MM.1S (cell line): ENCODE results near the gene GKN1.

ENCODE experiments used
- DNase-seq: peaks from one replicate; pipeline ENCODE4 v3.0.0-alpha.2; 2015
- H2AFZ ChIP-seq: fragments of 300-600 bp; sonication (generic); 2 replicates; pipeline ENCODE4 v1.6.0; 2016; ENCODE audit warnings: antibody characterized with exemption, low read length
- H3F3A ChIP-seq: fragments of 300-600 bp; sonication (generic); 2 replicates; pipeline ENCODE4 v1.6.1; 2016; ENCODE audit warnings: mild to moderate bottlenecking, antibody characterized with exemption, low read length, moderate library complexity, mixed read lengths; ENCODE audit not compliant: insufficient read depth
- H3K27ac ChIP-seq: fragments of 300-600 bp; sonication (generic); 2 replicates; pipeline ENCODE4 v1.5.1; 2016; ENCODE audit warnings: mild to moderate bottlenecking, low read length
- H3K27me3 ChIP-seq: fragments of 300-600 bp; sonication (generic); replicated peaks from 2 replicates; pipeline ENCODE4 v1.6.0; 2016; ENCODE audit warnings: low read length; ENCODE audit not compliant: insufficient read depth
- H3K36me3 ChIP-seq: fragments of 300-600 bp; sonication (generic); replicated peaks from 2 replicates; pipeline ENCODE4 v1.6.1; 2016; ENCODE audit warnings: mild to moderate bottlenecking, low read length, mixed read lengths; ENCODE audit not compliant: insufficient read depth
- H3K4me1 ChIP-seq: fragments of 300-600 bp; sonication (generic); 2 replicates; pipeline ENCODE4 v1.6.1; 2016; ENCODE audit warnings: low read length, mixed read lengths
- H3K4me2 ChIP-seq: fragments of 300-600 bp; sonication (generic); 2 replicates; pipeline ENCODE4 v1.6.0; 2016; ENCODE audit warnings: low read depth, low read length
- H3K4me3 ChIP-seq: fragments of 300-600 bp; sonication (generic); 2 replicates; pipeline ENCODE4 v1.5.1; 2016; ENCODE audit warnings: low read length, mixed read lengths
- H3K79me2 ChIP-seq: fragments of 300-600 bp; sonication (generic); 2 replicates; pipeline ENCODE4 v1.6.1; 2016; ENCODE audit warnings: mixed run types, low read length, mixed read lengths
- H3K9ac ChIP-seq: fragments of 300-600 bp; sonication (generic); 2 replicates; pipeline ENCODE4 v1.6.1; 2016; ENCODE audit warnings: low read length, mixed read lengths
- H3K9me2 ChIP-seq: fragments of 300-600 bp; sonication (generic); replicated peaks from 2 replicates; pipeline ENCODE4 v1.6.1; 2016; ENCODE audit warnings: mild to moderate bottlenecking, low read length, mixed read lengths; ENCODE audit not compliant: insufficient read depth
- H3K9me3 ChIP-seq: fragments of 300-600 bp; sonication (generic); replicated peaks from 2 replicates; pipeline ENCODE4 v1.6.1; 2016; ENCODE audit warnings: mild to moderate bottlenecking, low read length, mixed read lengths; ENCODE audit not compliant: insufficient read depth
- H4K20me1 ChIP-seq: fragments of 300-600 bp; sonication (generic); 2 replicates; pipeline ENCODE4 v1.6.1; 2016; ENCODE audit warnings: mild to moderate bottlenecking, low read length, moderate library complexity, mixed read lengths; ENCODE audit not compliant: insufficient read depth
- EZH2 ChIP-seq: fragments of 300-600 bp; sonication (generic); optimal IDR thresholded peaks from 2 replicates; pipeline ENCODE3; 2017; ENCODE audit warnings: low read depth, mild to moderate bottlenecking, antibody characterized with exemption, low read length, mixed read lengths
- EZH2phosphoT487 ChIP-seq: fragments of 300-600 bp; sonication (generic); IDR thresholded peaks from 2 replicates; pipeline ENCODE4 v1.6.1; 2018; ENCODE audit warnings: antibody characterized with exemption, low read length
- TF ChIP-seq, protein P1 (sequence below): fragments of 300-600 bp; sonication (generic); IDR thresholded peaks from 2 replicates; pipeline ENCODE4 v1.5.1; 2016; ENCODE audit warnings: antibody characterized with exemption, low read length, mixed read lengths

Gene GKN1

DNA sequence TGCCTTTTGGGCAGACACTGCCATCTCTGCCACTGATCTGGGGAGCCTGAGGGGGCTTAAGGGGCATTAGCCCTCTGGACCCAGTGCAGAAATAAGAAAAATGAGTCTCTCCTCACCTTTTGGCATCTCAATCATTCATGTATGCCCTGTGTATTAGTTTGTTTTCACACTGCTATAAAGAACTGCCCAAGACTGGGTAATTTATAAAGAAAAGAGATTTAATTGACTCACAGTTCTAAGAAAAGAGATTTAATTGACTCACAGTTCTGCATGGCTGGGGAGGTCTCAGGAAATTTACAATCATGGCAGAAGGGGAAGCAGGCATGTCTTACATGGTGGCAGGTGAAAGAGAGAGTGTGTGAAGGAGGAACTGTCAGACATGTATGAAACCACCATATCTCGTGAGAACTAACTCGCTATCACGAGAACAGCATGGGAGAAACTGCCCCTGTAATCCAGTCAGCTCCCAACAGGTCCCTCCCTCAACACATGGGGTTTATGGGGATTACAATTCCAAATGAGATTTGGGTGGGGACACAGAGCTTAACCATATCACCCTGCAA, 43.2 kb upstream of the GKN1 start:
- TF ChIP-seq EZH2phosphoT487 (no peak), EZH2 (no peak)
- TF ChIP-seq, protein P1, sequence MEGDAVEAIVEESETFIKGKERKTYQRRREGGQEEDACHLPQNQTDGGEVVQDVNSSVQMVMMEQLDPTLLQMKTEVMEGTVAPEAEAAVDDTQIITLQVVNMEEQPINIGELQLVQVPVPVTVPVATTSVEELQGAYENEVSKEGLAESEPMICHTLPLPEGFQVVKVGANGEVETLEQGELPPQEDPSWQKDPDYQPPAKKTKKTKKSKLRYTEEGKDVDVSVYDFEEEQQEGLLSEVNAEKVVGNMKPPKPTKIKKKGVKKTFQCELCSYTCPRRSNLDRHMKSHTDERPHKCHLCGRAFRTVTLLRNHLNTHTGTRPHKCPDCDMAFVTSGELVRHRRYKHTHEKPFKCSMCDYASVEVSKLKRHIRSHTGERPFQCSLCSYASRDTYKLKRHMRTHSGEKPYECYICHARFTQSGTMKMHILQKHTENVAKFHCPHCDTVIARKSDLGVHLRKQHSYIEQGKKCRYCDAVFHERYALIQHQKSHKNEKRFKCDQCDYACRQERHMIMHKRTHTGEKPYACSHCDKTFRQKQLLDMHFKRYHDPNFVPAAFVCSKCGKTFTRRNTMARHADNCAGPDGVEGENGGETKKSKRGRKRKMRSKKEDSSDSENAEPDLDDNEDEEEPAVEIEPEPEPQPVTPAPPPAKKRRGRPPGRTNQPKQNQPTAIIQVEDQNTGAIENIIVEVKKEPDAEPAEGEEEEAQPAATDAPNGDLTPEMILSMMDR = no peak
- Histone ChIP-seq H3K36me3 (no peaks in the 10 kb centered on the region), H3K9ac (no peak overlapping the region), H3F3A (no peaks in the 10 kb centered on the region), H4K20me1 (no peaks in the 10 kb centered on the region), H3K79me2 (no peaks in the 10 kb centered on the region), H3K4me2 (no peak overlapping the region), H2AFZ (no peak overlapping the region), H3K27ac (no peak overlapping the region), H3K9me2 (no peaks in the 10 kb centered on the region), H3K4me3 (no peak overlapping the region), H3K27me3 (no peaks in the 10 kb centered on the region), H3K4me1 (no peaks in the 10 kb centered on the region), H3K9me3 (no peaks in the 10 kb centered on the region)
- no peak for DNase-seq

DNA sequence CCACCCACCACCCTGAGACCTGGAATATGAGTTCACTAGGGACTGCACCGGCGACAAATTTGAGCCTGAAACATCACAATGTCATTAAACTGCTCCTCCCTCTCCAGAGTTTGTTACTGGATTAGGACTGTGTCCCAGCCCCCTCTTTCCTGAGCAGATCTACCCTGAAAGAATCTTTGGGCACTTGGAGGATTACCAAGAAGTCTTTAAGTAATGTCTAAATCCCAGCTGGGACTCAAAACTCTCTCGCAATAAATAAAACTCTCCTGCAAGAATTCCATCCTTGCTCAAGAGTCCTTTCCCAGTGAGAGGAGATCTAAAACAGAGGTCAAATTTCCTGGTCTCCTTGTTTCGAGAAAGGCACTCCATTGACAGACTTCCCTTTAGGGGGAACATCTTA, 42.6 kb upstream of the GKN1 start:
- H3K4me1 ChIP-seq = no peaks in the 10 kb centered on the region
- H3K4me2 ChIP-seq = no peak overlapping the region
- no peaks in the 10 kb centered on the region for H4K20me1 ChIP-seq
- no peak for DNase-seq
- H3K9me2 ChIP-seq = no peaks in the 10 kb centered on the region
- TF ChIP-seq, protein P1 = no peak
- TF ChIP-seq EZH2 (no peak), EZH2phosphoT487 (no peak)
- H2AFZ ChIP-seq = no peak overlapping the region
- no peaks in the 10 kb centered on the region for H3K36me3 ChIP-seq
- no peaks in the 10 kb centered on the region for H3K27me3 ChIP-seq
- H3F3A ChIP-seq = no peaks in the 10 kb centered on the region
- H3K27ac ChIP-seq = no peak overlapping the region
- H3K79me2 ChIP-seq = no peaks in the 10 kb centered on the region
- H3K9ac ChIP-seq = no peak overlapping the region
- no peaks in the 10 kb centered on the region for H3K9me3 ChIP-seq
- H3K4me3 ChIP-seq = no peak overlapping the region

DNA sequence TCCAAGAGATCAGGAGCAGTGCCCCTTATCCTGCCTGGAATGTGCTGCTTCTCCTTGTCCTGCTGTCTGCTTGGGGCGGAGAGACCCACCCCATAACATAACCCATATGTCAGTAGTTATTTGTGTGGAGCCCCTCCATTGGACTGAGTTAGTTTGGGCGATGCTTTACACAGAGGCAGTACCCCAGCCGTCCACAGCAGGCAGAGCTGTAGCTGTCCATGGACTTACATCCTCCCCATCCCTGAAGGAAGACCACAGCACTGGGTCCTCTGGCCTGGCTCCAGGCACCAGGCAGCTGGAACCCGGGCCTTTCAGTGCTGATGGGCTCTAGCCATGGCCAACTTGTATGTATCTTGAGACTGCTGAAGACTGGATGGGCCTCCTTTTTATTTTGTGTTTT, 42.0 kb upstream of the GKN1 start:
- no peaks in the 10 kb centered on the region for H3K79me2 ChIP-seq

DNA sequence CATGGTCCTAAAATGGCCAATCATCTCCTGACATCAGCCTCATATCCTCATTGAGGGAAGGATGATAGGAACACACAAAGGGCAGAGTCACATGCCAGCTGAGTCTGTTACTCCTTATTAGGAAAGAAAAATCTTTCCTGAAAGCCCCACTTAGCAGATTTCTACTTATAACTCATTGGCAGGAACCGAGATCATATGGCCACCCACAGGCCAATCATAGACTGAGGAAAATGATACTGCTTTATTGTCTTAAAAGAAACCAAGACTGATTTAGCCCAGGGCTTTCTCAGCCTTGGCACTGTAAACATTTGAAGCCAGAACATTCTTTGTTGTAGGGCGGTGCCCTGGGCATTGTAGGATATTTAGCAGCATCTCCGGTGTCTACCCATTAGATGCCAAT, 40.4 kb upstream of the GKN1 start:
- Histone ChIP-seq H3K79me2 (no peaks in the 10 kb centered on the region), H3K36me3 (no peaks in the 10 kb centered on the region), H3K4me2 (no peak overlapping the region), H3K4me3 (no peak overlapping the region), H3K9me3 (no peaks in the 10 kb centered on the region), H3K27ac (no peak overlapping the region), H3K9me2 (no peaks in the 10 kb centered on the region), H3K27me3 (no peaks in the 10 kb centered on the region), H3K9ac (no peak overlapping the region), H2AFZ (no peak overlapping the region), H4K20me1 (no peaks in the 10 kb centered on the region), H3K4me1 (no peaks in the 10 kb centered on the region), H3F3A (no peaks in the 10 kb centered on the region)
- TF ChIP-seq EZH2 = no peak
- DNase-seq = no peak

More for the DNA sequence above, 42.0 kb upstream of the GKN1 start:
- Histone ChIP-seq H3K9me3 (no peaks in the 10 kb centered on the region), H3K9ac (no peak overlapping the region), H3K27me3 (no peaks in the 10 kb centered on the region), H3F3A (no peaks in the 10 kb centered on the region), H3K36me3 (no peaks in the 10 kb centered on the region), H3K4me2 (no peak overlapping the region), H3K27ac (no peak overlapping the region), H3K4me3 (no peak overlapping the region), H2AFZ (no peak overlapping the region), H3K9me2 (no peaks in the 10 kb centered on the region), H4K20me1 (no peaks in the 10 kb centered on the region), H3K4me1 (no peaks in the 10 kb centered on the region)
- TF ChIP-seq EZH2 (no peak), EZH2phosphoT487 (no peak)
- no peak for DNase-seq
